IPS DF 6.9 (cell line): Measurements from ENCODE around the gene RAB44.

ENCODE experiments used
- DNase-seq: peaks from one replicate; pipeline ENCODE4 v3.0.0-alpha.2; 2013; ENCODE audit warnings: low read depth, low spot score
- H3K27ac ChIP-seq: one replicate; pipeline ENCODE4 v1.5.1; 2013; ENCODE audit warnings: low read length, control low read depth
- H3K27me3 ChIP-seq: 2 replicates; pipeline ENCODE4 v1.6.1; 2013; ENCODE audit warnings: mild to moderate bottlenecking, low read length; ENCODE audit not compliant: control insufficient read depth, insufficient read depth
- H3K36me3 ChIP-seq: 2 replicates; pipeline ENCODE4 v1.6.1; 2013; ENCODE audit warnings: low read length; ENCODE audit not compliant: control insufficient read depth, insufficient read depth
- H3K4me1 ChIP-seq: 2 replicates; pipeline ENCODE4 v1.6.1; 2013; ENCODE audit warnings: low read length; ENCODE audit not compliant: control insufficient read depth, insufficient read depth
- H3K4me3 ChIP-seq: 2 replicates; pipeline ENCODE4 v1.5.1; 2013; ENCODE audit warnings: mild to moderate bottlenecking, low read length
- H3K9me3 ChIP-seq: 2 replicates; pipeline ENCODE4 v1.6.1; 2013; ENCODE audit warnings: low read length, inconsistent platforms; ENCODE audit not compliant: control insufficient read depth, insufficient read depth
- WGBS: extraction: QIAGEN DNeasy Blood & Tissue Kit; methylation state at CpG from one replicate; pipeline ENCODE4 v1.1.7; 2013; ENCODE audit warnings: mixed read lengths, missing lambda C conversion rate; ENCODE audit not compliant: insufficient read length, insufficient coverage; 5-methylcytosine and 5-hydroxymethylcytosine counted together

Gene RAB44

DNA sequence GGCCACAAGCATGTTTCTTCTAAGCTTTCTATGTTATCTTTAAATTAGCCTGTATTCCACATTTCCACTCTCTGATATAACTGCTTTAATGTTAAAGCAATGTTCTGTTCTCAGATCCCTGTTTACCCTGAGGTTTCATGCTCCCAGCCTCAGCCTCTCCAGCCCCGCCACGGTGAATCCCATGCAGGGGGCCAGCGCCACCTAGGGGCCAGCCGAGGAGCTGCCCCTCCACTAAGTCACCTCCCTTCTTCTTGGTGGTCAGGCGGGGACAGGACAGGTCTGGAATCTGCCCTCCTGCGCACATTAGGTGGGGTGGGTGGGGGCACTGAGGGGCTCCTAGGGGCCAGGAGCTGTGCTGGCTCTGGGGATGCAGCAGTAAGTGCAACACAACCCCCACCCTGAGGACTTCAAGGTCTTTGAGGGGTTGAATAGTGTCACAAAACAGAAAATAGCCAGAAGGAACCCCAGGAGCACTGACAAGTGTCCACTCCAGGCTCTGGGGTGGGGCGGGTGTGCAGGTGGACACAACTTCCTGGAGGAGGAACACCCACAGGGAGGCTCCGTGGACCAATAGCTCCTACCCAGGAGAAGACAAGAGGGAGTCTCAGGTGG, 61.6 kb downstream of the RAB44 start:
- Histone ChIP-seq H3K27me3 (no peaks in the 10 kb centered on the region), H3K27ac (no peak overlapping the region), H3K4me3 (no peak overlapping the region), H3K36me3 (no peaks in the 10 kb centered on the region), H3K4me1 (no peaks in the 10 kb centered on the region), H3K9me3 (no peaks in the 10 kb centered on the region)
- peak; percentile 33 for DNase-seq
- no CpG with 5 or more reads among the region's 8 CpGs for WGBS

DNA sequence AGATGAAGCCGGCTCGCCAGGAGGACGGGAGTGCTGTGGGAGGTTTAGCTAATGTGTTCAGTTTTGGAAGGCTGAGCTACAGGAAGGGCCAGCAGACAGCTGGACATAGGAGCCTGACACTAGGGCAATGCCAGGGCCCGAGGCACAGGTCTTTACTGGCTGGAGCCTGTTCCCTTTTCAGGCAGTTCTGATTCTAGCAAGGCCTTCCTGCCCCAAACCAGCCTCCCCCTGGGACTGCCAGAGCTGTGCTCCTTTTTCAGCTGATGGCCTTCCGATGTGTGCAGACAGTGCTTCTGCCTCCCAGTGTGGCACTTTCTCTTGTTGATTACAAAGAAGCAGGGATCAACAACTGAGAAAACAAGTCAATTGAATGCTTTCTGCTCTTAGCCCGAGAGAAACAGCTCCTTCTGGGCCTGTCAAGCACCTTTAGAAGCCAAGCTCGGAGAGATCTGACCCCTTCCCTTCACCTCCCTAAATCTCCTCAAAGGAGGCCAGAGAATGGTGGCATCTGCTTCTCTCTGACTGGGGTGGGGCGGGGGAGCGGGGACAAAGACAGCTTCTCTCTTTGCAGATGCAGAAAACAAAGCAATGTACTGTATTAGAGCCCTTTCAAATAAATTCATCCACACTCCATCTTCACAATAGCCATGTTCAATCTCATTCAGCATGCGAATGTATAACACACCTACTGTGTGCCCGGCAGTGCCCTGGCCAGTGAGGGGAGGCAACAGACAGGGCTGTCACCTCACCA, 63.2 kb downstream of the RAB44 start:
- no peak for DNase-seq
- Histone ChIP-seq H3K4me1 (no peaks in the 10 kb centered on the region), H3K36me3 (no peaks in the 10 kb centered on the region), H3K27me3 (no peaks in the 10 kb centered on the region), H3K27ac (no peak overlapping the region), H3K9me3 (no peaks in the 10 kb centered on the region), H3K4me3 (no peak overlapping the region)
- no CpG with 5 or more reads among the region's 11 CpGs for whole genome bisulfite sequencing

DNA sequence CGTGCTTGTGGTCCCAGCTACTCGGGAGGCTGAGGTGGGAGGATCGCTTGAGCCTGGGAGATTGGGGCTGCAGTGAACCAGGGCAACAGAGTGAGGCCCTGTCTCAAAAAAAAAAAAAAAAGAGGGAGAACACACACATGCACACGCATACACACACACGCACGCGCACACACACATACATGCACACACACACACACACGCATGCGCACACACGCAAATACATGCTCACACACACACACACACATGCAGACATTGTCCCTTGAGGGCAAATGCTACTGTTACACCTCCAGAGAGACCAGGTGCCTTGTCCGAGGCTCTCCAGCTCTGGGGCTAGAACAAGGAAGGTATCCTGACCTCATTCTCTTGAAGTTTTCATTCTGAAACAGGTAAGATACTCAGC, 64.5 kb downstream of the RAB44 start:
- Histone ChIP-seq H3K9me3 (no peaks in the 10 kb centered on the region), H3K27ac (no peak overlapping the region), H3K4me3 (no peak overlapping the region), H3K4me1 (no peaks in the 10 kb centered on the region), H3K27me3 (no peaks in the 10 kb centered on the region), H3K36me3 (no peaks in the 10 kb centered on the region)
- no peak for DNase-seq
- no CpG with 5 or more reads among the region's 11 CpGs for WGBS

DNA sequence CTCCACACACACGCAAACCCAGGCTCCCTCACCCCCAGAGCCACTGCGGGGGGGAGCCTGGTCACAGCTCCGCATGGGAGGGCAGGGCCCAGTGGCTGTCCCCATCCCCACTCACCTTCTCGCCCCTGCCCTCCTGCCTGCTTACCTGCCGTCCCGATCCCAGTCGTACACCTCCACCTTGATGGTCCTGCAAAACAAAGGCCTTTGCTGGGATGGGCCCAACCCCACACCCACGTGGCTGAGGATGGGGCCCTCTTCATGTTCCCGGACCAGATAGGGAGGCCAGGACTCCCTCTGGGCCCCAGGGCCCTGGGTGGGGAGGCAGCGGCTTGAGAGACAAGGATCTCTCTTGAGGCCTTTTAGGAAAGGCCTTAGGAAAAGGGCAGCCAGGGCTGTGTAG, 67.6 kb downstream of the RAB44 start:
- Histone ChIP-seq H3K9me3 (no peaks in the 10 kb centered on the region), H3K4me3 (no peak overlapping the region), H3K4me1 (no peaks in the 10 kb centered on the region), H3K36me3 (no peaks in the 10 kb centered on the region), H3K27me3 (no peaks in the 10 kb centered on the region), H3K27ac (no peak overlapping the region)
- no peak for DNase-seq
- no CpG with 5 or more reads among the region's 10 CpGs for WGBS

DNA sequence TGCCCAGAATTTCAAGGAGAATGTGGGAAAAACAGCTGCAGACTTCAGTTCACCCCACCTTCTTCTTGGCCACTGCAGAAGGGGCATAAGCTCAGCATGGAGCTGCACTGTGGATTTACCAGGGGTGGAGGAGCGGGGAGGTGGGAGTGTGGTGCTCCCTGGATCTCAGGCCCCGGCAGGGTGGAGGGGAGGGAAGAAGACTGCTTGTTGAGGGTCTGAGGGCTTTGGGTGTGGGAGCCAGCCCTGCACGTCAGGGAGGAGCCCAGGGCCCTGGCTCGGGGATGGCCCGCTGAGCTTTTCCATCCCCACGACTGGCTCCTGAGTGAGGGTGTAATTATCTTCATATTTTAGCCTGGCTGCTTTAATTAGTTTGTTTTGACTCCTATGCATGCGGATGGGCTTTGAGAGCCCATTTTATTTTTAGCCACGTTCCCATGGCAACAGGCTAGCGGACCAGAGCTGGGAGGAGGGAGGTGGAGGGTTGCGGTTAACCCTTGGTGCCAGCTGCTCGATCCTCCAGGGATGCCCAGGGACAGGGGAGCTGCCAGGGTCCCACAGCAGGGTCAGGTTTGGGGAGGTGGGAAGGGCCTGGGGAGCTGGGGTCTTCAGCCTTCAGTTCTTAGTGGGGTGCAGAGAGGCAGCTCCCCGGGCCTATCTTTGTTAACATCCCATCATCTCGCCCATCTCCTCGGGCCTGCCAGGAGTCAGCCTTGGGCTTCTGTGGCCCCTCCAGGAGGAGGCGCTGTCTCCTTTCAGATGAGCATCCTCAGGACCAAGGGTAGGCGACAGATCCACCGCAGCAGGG, 68.2 kb downstream of the RAB44 start:
- H3K36me3 ChIP-seq: no peaks in the 10 kb centered on the region
- no peaks in the 10 kb centered on the region for H3K9me3 ChIP-seq
- WGBS: no CpG with 5 or more reads among the region's 17 CpGs
- peak; percentile 72 for DNase-seq
- no peak overlapping the region for H3K4me3 ChIP-seq
- no peaks in the 10 kb centered on the region for H3K4me1 ChIP-seq
- no peaks in the 10 kb centered on the region for H3K27me3 ChIP-seq
- no peak overlapping the region for H3K27ac ChIP-seq

DNA sequence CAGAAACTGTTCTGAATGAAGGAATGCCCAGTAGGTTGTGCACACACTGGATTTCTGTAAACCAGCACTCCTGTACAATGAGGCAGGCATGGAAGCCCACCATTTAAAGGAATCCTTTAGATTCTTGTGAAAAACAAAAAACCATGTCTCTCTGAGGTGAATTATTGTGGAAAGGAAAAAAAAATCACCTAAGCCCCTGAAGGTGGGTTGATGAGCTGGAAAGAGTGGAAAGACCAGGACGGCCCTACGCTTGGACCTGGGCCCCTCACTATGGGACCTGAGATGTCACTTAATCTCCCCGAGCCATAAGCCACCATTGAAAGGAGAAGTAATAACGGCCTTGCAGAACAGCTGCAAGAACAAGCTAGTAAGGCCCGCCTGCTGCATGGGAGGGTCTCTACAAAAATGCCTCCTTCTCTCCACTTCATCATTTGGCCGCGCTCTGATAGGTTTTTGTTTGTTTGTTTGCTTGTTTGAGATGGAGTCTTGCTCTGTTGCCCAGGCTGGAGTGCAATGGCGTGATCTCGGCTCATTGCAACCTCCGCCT, 68.8 kb downstream of the RAB44 start:
- Histone ChIP-seq H3K27ac (no peak overlapping the region), H3K36me3 (no peaks in the 10 kb centered on the region), H3K4me3 (no peak overlapping the region), H3K4me1 (no peaks in the 10 kb centered on the region), H3K9me3 (no peaks in the 10 kb centered on the region), H3K27me3 (no peaks in the 10 kb centered on the region)
- DNase-seq: no peak
- no CpG with 5 or more reads among the region's 10 CpGs for WGBS

DNA sequence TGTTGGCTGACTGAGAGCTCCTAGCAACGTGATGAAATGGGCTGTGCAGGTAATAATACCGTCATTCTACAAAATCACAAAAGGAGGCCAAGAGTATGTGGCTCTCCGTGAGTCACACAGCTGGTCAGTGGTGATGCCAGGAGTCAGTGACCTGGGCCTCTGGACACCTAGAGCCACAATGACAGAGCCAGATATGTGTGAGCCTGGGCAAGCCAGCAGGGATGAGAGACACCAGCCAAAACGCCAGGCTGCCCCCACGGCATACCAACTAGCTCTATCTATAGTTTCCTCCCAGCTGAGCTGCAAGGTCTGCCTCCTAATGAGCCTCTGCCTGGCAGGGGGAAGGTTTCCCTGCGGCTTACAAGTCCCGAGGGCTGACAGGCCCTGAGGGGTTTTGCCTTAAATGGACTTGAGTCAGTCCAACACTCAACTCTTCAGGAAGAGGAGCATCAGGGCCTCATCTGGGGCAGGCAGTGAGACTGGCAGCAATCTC, 71.6 kb downstream of the RAB44 start:
- no CpG with 5 or more reads among the region's 7 CpGs for WGBS
- Histone ChIP-seq H3K4me1 (0 out of 2 replicates have a peak, but pooled peaks cover 3% of the 10 kb centered on the region), H3K4me3 (no peak overlapping the region), H3K36me3 (no peaks in the 10 kb centered on the region), H3K9me3 (no peaks in the 10 kb centered on the region), H3K27me3 (no peaks in the 10 kb centered on the region), H3K27ac (no peak overlapping the region)
- no peak for DNase-seq

DNA sequence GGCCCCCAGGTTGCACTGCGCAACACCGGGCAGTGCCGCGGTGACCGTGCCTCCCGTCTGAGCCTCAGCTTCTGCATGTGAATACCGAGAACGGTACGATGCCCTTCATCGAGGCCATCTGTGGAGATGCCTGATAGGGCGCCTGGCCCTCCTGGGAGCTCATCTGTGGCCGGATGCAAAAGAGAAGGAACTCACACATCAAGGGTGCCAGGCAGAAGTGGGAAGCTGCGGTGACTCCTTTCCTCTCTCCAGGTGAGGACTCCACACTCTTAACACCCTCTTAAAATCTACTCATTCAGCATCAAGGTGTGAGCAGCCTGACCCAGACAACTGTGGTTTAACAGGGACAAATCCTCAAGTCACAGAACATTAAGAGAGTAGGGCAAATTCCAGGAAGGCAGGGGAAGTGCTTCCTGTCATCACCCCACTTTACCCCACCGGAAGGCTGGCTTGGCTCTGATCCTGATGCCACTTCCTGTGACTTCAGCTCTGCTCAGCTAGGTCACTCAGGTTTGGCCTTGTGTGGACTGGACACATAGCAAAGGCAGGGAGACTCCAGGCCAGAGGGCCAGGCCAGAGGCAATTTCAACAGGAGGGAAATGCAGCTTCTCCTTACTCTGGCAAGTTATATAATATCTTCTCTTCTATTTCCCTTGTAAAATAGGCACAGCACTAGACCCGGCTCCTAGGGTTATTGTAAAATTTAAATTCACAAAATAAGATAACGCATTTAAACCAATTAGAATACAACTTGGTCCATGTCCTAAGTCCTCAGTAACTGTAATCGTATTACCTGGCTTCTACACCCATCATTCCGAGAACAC, 72.3 kb downstream of the RAB44 start:
- DNase-seq: no peak
- H3K36me3 ChIP-seq: no peaks in the 10 kb centered on the region
- 0 out of 2 replicates have a peak, but pooled peaks cover 3% of the 10 kb centered on the region for H3K4me1 ChIP-seq
- H3K4me3 ChIP-seq: no peak overlapping the region
- H3K27ac ChIP-seq: no peak overlapping the region
- H3K9me3 ChIP-seq: no peaks in the 10 kb centered on the region
- no peaks in the 10 kb centered on the region for H3K27me3 ChIP-seq
- WGBS: no CpG with 5 or more reads among the region's 18 CpGs

DNA sequence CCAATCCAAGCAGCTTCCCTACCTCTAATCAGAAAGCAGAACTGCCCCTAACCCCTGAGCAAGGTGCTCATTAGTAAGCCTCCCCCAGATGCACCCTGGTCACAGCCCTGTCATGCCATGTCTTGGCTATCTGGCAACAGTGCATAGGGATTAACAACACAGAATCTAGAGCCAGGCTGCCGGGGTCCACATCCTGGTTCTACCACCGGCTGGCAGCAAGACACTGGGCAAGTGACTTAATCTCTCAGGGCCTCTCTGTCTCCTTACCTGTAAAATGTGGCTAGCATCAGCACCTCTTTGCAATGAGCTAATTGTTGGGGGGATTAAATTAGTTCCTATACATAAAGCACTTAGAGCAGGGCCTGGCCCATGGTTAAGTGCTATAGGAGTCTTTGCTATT, 73.5 kb downstream of the RAB44 start:
- WGBS: no CpG with 5 or more reads among the region's 2 CpGs
- Histone ChIP-seq H3K4me3 (no peak overlapping the region), H3K27ac (no peak overlapping the region), H3K4me1 (0 out of 2 replicates have a peak, but pooled peaks cover 3% of the 10 kb centered on the region), H3K36me3 (no peaks in the 10 kb centered on the region), H3K27me3 (no peaks in the 10 kb centered on the region), H3K9me3 (no peaks in the 10 kb centered on the region)
- DNase-seq: no peak
